K562 (cell line): ENCODE measurements around the gene UVRAG. TPM values are rescaled to one million over a fixed set of nuclear protein-coding genes. Genes with fewer than 3 reads are reported as not detected.

ENCODE experiments used
- ZNF143 ChIP-seq: sonication (generic); formaldehyde crosslinking; IDR thresholded peaks from 2 replicates; pipeline ENCODE4 v1.9.0; 2022; ENCODE audit warnings: mild to moderate bottlenecking, missing genetic modification reagents
- polyA plus RNA-seq, 8 experiments: library from polyadenylated mRNA; depleted of rRNA in 4 of 8; stranded (reverse) in 5 of 8; unstranded in 3 of 8; fragments of >200 nt; fragmentation: Nextera tagmentation in 2 of 8; fragmentation: Illumina TruSeq in 1 of 8; extraction: Ambion mirVana in 2 of 8; extraction: Trizol in 1 of 8; gene quantifications; 2 replicates each; pipeline versions ENCODE4 v1.2.1 to v1.2.3, GENCODE V29; 2011 to 2014; ENCODE audit warnings: inconsistent platforms in 1 of 8, missing spikeins in 1 of 8
- total RNA-seq, 7 experiments: library from RNA; depleted of rRNA in 6 of 7; stranded (reverse); fragments of >200 nt in 6 of 7; fragmentation: Illumina TruSeq in 2 of 7; extraction: Trizol in 2 of 7; gene quantifications; 2 replicates each; pipeline versions ENCODE4 v1.2.1 to v1.2.3, GENCODE V29; 2011 to 2021; ENCODE audit warnings: low replicate concordance in 1 of 7
- TF ChIP-seq, protein P1 (sequence below), 2 experiments: fragments of 450-650 bp; IDR thresholded peaks; 2 replicates each; pipeline ENCODE4 v1.6.1; 2016; ENCODE audit warnings: mild to moderate bottlenecking in 2 of 2, borderline replicate concordance in 1 of 2, low read depth in 1 of 2, moderate library complexity in 1 of 2

Gene UVRAG
- total and polyA plus RNA-seq, 9 of the 15 experiments (the other 6 are each of a cell fraction or from before 2014, with no cell fraction given), result 3.1 to 17.8 (median 12.4) TPM

DNA sequence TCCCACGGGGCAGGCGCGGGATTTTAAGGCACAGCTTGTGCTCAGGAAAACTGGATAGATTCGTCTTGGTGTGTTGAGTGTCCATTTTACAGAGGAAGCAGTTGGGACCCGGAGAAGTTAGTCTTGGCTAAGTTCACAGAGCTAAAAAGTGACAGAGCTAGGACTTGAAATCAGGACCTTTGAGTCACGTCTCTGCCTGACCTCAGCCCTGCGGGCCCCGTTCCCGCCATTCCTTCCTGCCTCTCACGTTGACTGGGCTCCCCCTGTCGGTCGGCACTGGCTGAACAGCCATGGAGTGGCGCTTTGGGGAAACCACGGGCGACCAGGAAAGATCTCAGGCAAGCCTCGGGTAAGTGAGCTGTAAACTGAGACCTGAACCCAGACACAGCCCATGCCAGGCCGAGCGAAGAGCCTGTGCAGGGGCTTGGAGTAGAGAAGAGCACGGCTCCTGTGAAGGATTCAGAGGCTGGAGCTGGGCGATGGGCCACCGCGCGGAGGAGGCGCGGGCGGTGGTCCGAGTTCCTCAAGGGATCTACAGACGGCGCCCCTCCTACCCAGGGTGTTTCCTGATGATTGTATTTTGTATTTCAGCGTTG lies 337.2 kb downstream of the UVRAG start (continued):
- TF ChIP-seq, protein P1, sequence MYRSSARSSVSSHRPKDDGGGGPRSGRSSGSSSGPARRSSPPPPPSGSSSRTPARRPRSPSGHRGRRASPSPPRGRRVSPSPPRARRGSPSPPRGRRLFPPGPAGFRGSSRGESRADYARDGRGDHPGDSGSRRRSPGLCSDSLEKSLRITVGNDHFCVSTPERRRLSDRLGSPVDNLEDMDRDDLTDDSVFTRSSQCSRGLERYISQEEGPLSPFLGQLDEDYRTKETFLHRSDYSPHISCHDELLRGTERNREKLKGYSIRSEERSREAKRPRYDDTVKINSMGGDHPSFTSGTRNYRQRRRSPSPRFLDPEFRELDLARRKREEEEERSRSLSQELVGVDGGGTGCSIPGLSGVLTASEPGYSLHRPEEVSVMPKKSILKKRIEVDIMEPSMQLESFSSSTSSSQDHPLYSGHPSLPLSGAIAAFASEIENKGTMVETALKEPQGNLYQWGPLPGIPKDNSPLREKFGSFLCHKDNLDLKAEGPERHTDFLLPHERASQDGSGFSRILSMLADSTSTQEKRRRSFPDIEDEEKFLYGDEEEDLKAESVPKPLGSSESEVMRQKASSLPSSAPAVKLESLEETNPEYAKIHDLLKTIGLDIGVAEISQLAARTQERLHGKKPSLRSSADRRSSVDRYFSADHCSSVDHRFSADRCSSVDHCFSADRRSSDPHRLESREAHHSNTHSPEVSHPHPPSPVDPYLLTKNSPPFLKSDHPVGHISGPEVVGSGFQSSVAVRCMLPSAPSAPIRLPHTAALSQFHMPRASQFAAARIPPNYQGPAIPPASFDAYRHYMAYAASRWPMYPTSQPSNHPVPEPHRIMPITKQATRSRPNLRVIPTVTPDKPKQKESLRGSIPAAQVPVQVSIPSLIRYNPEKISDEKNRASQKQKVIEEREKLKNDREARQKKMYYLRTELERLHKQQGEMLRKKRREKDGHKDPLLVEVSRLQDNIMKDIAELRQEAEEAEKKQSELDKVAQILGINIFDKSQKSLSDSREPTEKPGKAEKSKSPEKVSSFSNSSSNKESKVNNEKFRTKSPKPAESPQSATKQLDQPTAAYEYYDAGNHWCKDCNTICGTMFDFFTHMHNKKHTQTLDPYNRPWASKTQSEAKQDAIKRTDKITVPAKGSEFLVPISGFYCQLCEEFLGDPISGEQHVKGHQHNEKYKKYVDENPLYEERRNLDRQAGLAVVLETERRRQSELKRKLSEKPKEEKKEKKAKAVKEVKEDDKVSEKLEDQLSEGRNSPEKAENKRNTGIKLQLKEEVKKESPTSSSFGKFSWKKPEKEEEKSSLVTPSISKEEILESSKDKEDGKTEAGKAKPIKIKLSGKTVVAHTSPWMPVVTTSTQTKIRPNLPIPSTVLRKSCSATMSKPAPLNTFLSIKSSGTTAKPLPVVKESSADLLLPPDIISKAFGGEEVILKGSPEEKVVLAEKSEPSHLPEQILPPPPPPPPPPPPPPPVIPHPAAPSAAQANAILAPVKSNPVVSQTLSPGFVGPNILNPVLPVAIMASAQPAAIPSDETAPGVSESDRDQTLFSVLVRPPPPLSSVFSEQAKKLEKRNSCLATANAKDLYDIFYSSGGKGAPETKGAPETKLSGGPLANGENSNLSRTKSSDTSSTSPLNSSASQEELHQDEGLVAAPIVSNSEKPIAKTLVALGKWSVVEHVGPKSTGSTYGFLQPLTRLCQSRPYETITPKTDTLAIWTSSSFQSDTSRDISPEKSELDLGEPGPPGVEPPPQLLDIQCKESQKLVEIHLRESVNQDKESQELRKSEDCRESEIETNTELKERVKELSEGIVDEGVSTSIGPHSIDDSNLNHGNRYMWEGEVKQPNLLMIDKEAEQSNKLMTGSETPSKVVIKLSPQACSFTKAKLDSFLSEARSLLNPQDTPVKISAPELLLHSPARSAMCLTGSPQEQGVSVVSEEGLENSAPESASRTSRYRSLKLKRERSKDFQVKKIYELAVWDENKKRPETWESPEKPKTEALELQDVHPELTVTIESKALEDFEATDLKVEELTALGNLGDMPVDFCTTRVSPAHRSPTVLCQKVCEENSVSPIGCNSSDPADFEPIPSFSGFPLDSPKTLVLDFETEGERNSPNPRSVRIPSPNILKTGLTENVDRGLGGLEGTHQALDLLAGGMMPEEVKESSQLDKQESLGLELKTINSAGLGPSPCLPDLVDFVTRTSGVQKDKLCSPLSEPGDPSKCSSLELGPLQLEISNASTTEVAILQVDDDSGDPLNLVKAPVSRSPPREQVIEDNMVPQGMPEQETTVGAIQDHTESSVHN (IDR thresholded peaks at IDR 0.05; ENCODE audit: borderline replicate concordance in 1 of 2, low read depth in 1 of 2), result no peak
- 0 out of 2 replicates have a peak, but pooled peaks have one; percentile 34 for TF ChIP-seq ZNF143
